IgD-negative memory B cell (primary cell): ENCODE data around the gene ZCCHC7. TPM values are rescaled to one million over a fixed set of nuclear protein-coding genes. Genes with fewer than 3 reads are reported as not detected.
A peak's percentile ranks its signal among the peaks of the same experiment; 100 is the strongest.

Experiments
- H3K27ac Mint-ChIP-seq, 3 donors: one replicate each; pipeline ENCODE4 v1.8.0; 2020 to 2022; ENCODE audit warnings: mild to moderate bottlenecking in 3 of 3, mixed read lengths in 3 of 3, moderate library complexity in 1 of 3
- H3K27me3 Mint-ChIP-seq: one replicate; pipeline ENCODE4 v1.8.0; 2021; ENCODE audit warnings: mixed read lengths
- H3K36me3 Mint-ChIP-seq: one replicate; pipeline ENCODE4 v1.8.0; 2020; ENCODE audit warnings: mild to moderate bottlenecking, mixed read lengths
- H3K4me1 Mint-ChIP-seq, 3 donors: one replicate each; pipeline ENCODE4 v1.8.0; 2020 to 2022; ENCODE audit warnings: mixed read lengths in 3 of 3, mild to moderate bottlenecking in 1 of 3
- H3K4me3 Mint-ChIP-seq, 4 donors: one replicate each; pipeline ENCODE4 v1.8.0; 2020 to 2022; ENCODE audit warnings: mild to moderate bottlenecking in 4 of 4, mixed read lengths in 4 of 4, moderate library complexity in 3 of 4
- H3K9me3 Mint-ChIP-seq, 3 donors: one replicate each; pipeline ENCODE4 v1.8.0; 2020 to 2021; ENCODE audit warnings: mixed read lengths in 3 of 3, mild to moderate bottlenecking in 1 of 3
- polyA plus RNA-seq: library from polyadenylated mRNA; unstranded; fragments of 300-500 nt; fragmentation: Illumina TruSeq; gene quantifications from one replicate; pipeline ENCODE4 v1.2.3, GENCODE V29; 2021

ZCCHC7 gene
- polyA plus RNA-seq, 1 donor from 2014 or later = 76.8 TPM

- H3K4me1 Mint-ChIP-seq = peaks cover 39 to 53% (median 41%) of the 10 kb centered on the region in 3 donors
- peaks cover 16% of the 10 kb centered on the region for H3K27me3 Mint-ChIP-seq
- H3K9me3 Mint-ChIP-seq = no peaks in the 10 kb centered on the region
- peak overlapping the region in 3 of 4 donors; percentile 5 to 76 (median 31) for H3K4me3 Mint-ChIP-seq
- H3K27ac Mint-ChIP-seq = peak overlapping the region in 2 of 3 donors; percentile 6 to 19
- no peaks in the 10 kb centered on the region for H3K36me3 Mint-ChIP-seq
These were observed 286.4 kb downstream of the ZCCHC7 start for GRCh38 chr9:37406603-37407401.

GRCh38 chr9:37407468-37407867 is 287.1 kb downstream of the ZCCHC7 start:
- Mint-ChIP-seq H3K36me3 (no peaks in the 10 kb centered on the region), H3K27ac (peak overlapping the region in 1 of 3 donors; percentile 1), H3K27me3 (peaks cover 16% of the 10 kb centered on the region), H3K4me1 (peaks cover 39 to 57% (median 41%) of the 10 kb centered on the region in 3 donors), H3K9me3 (no peaks in the 10 kb centered on the region), H3K4me3 (peak overlapping the region in 2 of 4 donors; percentile 0 to 76)

Other genes starting within 250 kb of the ZCCHC7 start
- 65.3 TPM for gene PAX5, start 86.3 kb upstream of the ZCCHC7 start, polyA plus RNA-seq